GM19240 (cell line): ENCODE measurements around the gene ATP8B4.

ENCODE experiments used
- DNase-seq: peaks from one replicate; pipeline ENCODE4 v3.0.0; 2011; ENCODE audit warnings: low spot score; ENCODE audit not compliant: insufficient read length

ATP8B4 gene

DNA sequence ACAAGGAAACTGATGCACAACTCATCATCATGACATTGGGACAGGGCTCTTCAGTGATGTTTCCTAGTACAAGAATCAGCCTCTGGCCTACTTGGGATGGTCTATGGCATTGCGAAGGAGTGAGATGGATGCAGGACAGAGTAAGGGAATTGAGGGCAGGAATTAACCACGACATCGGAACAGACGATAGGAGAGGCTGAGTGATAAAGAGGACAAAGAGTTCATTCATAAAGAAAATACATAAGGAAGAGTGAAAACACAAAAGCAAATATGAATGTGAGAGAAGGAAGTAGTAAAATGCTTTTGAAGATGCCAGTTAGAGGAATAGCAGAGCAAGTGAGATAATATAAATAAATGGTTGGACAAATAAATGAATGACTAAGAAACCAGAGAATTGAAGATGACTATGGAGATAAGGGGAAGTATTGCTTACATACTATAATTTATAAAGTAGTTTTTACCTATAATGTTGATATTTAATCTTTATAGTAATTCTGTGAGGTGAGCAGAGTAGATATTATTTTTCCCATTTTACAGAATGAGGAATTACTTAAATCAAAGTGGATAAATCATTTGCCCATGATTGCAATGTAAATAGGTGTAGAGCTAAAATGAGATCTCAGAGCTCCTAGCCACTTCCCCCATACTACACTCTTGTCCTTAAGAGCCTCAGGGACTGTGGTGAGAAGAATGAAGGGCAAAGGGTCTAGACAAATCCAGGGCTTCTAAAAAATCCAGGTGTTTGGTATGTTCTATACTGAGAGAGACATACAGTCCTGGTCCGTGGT lies 294.9 kb downstream of the ATP8B4 start:
- no peak for DNase-seq

DNA sequence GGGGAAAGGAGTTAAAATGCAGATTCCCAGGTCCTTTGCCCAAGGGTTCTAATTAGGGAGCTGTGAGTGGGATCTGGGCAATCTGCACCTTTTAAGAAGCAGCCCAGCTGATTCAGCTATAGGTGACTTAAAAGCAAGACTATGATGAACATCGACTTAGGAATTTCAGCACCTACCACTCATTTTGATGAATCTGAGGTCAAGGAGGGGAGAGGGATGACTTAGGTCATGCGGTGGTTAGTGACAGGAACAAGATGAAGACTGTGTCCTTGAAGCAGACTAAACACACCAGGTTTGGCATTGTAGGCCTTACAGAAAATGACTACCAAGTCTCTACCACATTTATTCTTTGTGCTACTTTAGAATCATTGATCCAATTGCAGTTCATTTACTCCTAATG lies 301.9 kb downstream of the ATP8B4 start:
- DNase-seq: no peak

DNA sequence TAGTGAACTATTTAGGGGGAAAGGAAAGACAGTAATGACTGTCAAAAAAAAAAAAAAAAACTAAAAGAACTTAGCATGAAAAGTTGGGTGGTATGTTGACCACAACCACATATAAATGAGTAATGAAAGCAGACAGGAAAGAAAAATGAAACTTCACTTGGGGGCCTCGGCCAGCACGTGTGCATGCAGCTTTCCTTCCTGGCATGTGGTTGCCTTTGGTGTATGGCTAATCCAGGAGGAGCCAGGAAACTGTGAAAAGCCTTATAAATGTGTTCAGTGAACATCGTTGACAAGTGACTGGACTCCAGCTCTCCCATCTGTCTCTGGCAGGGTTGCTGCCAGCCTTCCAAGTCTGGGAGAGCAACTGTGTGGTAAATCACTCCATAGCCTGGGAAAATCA lies 303.1 kb downstream of the ATP8B4 start:
- no peak for DNase-seq

DNA sequence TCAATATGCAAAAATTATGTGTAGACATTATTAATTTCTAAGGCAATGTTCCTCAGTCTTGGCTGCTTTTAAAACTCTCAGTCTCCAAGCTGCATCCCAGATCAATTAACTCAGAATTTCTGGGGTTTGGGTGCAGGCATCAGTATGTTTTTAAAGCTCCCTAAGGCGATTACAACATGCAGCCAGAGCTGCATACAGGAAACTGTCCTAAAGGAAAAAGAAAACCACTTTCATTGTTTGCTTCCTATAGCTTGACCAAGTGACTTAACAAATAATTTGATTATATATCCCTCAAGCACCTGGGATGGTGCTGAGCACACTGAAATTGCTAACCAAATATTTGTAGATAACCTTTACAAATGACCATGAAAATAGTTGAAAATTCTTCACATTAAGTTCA lies 303.5 kb downstream of the ATP8B4 start:
- no peak for DNase-seq

DNA sequence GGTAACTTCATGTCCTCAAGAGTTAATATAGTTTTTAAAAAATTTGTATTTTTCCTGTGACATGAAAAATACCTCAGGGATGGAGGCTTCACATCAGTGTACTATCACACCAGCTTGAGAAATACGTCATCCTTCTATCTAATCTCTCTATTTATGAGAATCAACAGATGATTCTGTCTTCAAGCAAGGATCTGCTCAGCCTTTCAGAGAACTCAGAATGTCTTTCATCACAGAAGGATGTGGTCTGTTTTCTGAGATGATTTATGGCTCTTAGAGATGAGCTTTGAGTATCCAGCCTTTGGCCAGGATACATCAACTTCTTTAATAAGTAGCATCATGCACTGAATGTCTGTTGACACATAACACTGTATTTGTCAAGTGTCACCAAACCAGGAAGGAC lies 304.3 kb downstream of the ATP8B4 start:
- DNase-seq: no peak

DNA sequence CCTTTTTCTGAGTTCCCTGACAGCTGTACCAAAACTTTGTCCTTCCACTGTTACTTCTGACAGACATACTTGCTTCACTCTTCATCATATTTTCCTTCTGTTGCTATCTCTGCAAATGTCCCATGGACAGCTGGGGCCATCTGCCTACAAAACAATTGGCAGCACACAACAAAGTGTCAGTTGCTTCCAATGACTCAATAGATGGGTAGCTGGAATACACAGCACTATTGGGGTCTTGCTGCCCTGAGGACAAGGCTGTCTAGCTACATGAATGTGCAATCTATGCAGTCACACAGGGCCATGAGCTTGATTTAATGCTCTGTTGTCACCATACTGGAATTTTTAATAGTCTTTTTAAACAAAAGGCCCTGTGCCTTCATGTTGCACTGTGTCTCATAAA lies 305.4 kb downstream of the ATP8B4 start:
- no peak for DNase-seq

DNA sequence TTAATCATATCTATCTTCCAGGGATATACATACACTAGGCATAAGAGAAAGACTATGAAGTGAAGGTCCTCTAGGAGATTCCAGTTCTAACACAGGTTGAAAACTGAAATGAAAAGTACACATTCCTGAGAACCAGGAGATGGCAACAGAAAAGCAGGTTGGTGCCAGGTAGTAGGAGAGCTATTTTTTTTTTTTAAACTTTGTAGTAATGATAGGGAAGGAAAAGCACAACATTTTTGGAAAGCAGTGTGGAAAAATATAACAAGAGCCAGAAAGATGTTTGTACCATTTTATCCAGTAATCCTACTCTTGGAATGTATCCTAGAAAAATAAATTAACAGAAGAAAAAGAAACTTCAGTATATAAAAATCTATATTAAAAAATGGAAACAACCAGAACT lies 308.3 kb downstream of the ATP8B4 start:
- no peak for DNase-seq

DNA sequence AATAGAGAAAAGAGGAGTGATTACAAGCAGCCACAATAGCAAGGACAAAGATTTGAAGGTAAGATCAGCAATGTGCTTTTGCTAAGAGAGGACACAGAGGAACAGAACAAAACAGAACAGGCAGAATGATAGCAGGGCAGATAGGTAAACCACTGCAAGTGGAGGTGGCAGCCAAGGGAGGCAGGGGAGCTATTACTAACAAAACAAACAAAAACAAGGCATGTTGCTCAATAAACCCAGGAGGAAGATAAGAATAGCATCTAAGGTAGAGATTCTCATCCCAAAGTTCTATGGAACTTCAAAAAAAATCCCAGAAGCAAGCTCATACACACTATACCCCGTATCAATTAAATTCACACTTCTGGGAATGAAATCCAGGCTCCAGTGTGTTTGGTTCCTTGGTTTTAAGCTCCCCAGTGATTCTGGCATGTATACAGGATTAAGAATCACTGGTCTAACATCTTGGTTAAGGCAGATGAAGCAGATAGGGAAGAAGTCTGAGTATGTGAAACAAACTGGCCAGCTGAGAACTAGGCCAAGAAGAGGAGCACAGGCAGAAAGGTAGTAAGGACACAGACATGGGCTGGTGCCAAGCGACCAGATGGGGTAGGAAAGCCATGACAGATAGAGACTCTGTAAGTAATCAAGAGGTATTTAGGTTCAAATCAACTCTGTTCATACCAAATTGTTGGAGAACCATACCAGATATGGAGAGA lies 309.0 kb downstream of the ATP8B4 start:
- DNase-seq: no peak

DNA sequence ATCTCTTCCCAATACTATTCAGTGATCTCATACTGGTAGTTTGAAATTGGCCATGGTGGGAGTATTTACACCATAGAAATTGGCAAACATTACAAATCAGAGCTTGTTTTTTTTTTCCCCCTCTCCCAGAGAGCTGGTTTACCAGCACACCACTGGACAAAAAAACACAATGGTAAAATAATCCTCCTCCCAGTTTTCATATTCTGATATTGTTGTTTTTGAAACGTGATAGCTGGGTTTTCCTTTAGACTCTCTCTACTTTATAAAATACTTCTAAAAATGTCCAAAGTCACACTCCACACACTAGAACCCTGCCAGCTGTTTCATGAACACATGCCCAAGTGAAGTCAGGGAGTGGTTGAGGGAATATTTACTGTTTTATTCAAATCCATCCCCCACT lies 310.7 kb downstream of the ATP8B4 start:
- DNase-seq: no peak
